Superior temporal gyrus (tissue), 1 donor: ENCODE data around the gene TIMM44.
"Not testable (repeated sequence)": the region's sequence is repeated elsewhere in the genome, so short reads cannot be mapped to it uniquely, and the experiment has no call there.

ENCODE experiments used
- DNase-seq: peaks from one replicate; pipeline ENCODE4 v3.0.0-alpha.2; 2016; ENCODE audit errors: extremely low spot score

The TIMM44 gene

DNA sequence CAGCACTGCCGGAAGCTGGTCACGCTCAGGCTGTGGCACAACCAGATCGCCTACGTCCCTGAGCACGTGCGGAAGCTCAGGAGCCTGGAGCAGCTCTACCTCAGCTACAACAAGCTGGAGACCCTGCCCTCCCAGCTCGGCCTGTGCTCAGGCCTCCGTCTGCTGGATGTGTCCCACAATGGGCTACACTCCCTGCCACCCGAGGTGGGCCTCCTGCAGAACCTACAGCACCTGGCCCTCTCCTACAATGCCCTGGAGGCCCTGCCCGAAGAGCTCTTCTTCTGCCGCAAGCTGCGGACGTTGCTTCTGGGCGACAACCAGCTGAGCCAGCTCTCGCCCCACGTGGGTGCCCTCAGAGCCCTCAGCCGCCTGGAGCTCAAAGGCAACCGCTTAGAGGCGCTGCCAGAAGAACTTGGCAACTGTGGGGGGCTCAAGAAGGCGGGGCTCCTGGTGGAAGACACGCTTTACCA is 43.0 kb downstream of the TIMM44 start:
- no peak for DNase-seq

DNA sequence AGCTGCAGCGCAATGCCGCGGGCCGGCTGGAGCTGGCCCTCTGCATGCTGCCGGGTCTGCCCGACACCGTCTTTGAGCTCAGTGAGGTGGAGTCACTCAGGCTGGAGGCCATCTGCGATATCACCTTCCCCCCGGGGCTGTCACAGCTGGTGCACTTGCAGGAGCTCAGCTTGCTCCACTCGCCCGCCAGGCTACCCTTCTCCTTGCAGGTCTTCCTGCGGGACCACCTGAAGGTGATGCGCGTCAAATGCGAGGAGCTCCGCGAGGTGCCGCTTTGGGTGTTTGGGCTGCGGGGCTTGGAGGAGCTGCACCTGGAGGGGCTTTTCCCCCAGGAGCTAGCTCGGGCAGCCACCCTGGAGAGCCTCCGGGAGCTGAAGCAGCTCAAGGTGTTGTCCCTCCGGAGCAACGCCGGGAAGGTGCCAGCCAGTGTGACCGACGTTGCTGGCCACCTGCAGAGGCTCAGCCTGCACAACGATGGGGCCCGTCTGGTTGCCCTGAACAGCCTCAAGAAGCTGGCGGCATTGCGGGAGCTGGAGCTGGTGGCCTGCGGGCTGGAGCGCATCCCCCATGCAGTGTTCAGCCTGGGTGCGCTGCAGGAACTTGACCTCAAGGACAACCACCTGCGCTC is 43.6 kb downstream of the TIMM44 start:
- DNase-seq = no peak

DNA sequence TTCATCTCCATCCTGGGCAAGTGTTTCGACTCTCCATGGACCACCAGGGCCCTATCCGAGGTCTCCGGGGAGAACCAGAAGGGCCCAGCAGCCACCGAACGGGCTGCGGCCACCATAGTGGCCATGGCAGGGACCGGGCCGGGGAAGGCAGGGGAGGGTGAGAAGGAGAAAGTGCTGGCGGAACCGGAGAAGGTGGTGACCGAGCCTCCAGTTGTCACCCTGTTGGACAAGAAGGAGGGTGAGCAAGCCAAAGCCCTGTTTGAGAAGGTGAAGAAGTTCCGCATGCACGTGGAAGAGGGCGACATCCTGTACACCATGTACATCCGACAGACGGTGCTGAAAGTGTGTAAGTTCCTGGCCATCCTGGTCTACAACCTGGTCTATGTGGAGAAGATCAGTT is 44.5 kb downstream of the TIMM44 start:
- no peak for DNase-seq

DNA sequence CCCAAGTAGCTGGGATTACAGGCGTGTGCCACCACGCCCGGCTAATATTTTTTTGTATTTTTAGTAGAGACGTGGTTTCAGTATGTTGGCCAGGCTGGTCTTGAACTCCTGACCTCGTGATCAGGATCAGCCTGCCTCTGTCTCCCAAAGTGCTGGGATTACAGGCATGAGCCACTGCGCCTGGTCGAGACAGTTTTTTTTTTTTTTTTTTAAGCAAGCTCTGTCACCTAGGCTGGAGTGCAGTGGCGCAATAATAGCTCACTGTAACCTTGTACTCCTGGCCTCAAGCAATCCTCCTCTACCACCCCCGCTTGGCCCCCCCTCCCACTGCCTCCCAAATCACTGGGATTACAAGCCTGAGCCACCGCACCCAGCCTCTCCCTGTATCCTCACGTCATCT is 46.2 kb downstream of the TIMM44 start:
- DNase-seq = no peak

DNA sequence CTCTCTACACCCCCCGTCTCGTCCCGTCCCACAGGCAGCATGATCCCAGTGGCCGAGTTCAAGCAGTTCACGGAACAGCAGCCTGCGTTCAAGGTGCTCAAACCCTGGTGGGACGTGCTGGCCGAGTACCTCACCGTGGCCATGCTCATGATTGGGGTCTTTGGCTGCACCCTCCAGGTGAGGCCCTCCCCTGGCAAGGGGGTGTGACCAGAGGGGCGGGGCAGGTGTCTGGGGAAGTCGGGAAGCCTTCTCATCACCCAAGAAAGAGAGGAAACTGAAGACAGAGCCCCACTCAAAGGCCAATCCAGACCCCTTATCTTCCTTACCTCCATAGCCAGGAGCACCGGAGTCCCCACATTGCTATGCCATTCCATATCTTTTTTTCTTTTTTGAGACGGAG is 47.9 kb downstream of the TIMM44 start:
- no peak for DNase-seq

DNA sequence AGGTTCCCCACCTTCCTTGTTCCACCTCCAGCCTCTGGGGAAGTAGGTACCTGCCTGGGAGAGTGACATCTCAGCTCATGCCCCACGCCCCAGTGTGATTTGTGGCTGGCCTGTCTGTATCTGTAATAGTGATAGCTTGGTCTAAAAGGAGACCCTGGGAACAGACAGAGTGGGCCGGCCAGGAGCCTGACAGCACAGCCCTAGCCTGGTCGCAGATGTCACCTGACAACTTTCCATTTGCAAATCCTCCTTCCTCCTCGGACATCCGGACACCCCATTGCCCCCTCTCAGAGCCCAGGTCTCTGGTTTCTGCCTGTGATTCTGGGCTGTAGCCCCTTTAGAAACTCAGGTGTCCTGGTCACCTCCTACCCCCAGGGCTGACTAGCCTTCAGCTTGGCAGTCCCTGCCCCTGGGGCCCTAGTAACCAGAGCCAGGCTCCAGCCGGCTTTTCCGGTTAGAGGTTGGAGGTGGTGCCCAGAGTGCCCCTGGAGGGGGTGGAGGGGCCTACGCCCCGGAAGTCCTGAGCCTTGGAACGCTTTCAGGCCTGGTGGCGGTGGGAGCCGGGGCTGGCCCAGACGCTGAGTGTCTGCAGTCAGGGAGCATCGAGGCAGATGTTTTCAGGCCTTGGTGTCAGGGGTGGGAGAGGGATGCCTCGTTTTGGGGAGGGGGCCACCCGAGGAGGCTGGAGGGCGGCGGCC is 48.7 kb downstream of the TIMM44 start:
- DNase-seq = no peak

DNA sequence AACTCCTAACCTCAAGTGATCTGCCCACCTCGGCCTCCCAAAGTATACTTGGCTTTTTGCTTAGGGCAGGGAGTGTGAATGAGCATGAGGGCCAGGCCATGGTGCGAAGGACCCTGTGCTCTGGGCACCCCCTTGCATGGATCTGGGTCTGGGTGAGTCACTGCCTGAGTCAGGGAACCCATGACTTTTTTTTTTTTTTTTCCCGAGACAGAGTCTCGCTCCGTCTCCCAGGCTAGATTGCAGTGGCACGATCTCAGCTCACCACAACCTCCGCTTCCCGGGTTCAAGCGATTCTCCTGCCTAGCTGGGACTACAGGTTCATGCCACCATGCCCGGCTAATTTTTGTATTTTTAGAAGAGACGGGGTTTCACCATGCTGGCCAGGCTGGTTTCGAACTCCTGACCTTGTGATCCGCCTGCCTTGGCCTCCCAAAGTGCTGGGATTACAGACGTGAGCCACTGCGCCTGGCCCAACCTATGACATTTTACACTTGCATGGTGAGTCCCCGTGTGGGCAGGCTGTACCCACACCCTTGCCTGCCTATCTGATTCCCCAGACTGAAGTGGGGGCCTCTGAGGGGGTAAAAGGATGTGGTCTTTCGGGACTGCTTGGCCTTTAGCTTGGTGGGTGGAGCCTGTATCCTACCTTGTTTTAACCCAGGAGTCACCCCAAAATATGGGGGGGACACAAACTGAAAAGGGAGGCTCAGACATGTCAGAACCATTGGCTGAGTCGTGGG is 49.9 kb downstream of the TIMM44 start:
- not testable (repeated sequence) for DNase-seq

DNA sequence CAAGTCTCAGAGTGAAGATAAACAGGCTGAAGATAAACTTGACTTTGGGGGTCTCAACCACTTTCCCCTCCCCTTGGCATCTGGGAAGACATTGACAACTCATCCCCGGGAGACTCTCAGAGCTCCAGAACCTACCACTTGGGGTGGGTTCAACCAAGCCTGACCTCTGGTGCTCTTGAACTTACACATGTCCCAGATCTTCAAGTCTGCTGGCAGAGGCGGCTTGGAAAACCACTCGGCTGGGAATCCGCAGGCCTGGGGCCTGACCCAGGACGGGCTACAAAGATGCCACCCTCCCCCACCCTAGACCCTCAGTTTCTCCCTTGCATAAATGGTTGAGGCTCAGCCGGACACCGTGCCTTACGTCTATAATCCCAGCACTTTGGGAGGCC is 54.6 kb downstream of the TIMM44 start:
- no peak for DNase-seq

DNA sequence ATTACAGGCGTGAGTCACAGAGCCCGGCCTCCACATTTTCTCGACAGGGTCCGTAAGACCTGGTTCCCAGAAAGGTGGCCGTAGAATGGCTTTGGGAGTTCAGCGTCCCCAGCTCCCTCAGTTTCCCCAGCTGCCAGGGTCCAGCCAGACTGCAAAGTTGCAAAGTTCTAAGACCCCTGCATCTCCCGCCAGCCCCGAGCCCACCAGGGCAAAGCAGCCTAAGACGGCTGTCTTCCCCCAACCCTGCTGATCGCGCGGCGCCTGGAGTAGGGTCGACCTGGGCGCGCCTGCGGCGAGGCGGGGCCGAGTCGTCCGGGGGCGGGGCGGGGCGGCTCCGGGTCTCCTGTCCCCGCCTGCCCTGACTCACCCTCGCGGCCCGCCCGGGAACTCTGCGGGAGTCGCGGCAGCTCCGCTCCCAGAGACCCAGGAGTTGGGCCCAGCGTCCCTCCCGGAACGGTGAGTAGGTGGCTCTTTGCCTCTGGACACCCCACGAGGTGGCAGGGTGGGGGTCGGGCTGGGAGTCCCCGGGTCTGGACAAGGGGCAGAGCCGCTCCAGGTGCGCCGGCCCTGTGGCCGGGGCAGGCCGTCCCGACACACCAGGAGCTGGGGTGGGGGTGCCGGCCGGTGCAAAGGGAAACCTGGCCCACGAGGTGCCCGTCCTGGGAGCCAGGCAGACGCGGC is 55.2 kb downstream of the TIMM44 start, which contains the start of gene LRRC8E:
Gene LRRC8E (plus strand): TSS at position 366 of the 681 bp plus-strand sequence. CDS start 7,094 bp downstream, outside the sequence.
- DNase-seq = no peak

DNA sequence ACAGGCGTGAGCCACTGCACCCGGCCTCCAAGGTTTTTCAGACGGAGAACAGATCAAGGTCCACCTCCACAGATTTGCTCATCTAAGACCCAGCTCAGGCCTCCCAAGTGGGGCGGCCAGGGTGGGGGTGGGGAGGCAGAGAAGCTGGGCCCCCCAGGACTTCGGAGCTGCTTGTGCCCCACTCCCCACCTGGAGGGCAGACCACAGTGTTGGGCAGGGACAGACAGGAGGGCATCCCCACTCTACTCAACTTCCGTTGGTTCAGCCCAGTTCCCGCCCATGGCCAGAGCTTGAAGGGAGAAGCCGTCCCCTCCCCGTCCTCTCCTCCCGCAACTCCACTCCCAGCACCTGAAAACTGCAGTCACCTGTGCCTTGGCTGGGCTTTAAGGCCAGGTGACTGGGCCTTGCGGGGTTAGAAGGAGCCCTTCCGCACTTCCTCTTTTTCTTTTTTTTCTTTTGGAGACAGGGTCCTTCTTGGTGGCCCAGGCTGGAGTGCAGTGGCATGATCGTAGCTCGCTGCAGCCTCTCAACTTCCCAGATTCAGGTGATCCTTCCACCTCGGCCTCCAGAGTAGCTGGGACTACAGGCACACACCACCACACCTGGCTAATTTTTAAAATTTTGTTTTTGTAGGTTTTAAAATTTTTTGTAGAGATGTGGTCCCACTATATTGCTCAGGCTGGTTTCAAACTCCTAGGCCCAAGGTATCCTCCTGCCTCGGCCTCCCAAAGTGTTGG is 55.9 kb downstream of the TIMM44 start:
- no peak for DNase-seq

DNA sequence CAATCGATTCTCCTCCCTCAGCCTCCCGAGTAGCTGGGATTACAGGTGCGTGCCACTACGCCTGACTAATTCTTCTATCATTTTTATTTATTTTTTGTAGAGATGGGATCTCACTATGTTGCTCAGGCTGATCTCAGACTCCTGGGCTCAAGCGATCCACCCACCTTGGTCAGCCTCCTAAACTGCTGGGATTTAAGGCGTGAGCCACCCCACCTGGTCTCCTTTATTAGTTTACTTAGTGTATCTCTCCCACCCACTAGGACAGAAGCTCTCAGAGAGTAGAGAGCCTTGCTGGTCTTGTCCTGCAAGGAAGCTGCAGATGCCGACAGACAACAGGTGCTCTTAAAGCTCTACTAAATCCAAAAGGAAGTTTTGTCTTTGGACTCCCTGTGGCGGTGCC is 57.6 kb downstream of the TIMM44 start:
- no peak for DNase-seq

DNA sequence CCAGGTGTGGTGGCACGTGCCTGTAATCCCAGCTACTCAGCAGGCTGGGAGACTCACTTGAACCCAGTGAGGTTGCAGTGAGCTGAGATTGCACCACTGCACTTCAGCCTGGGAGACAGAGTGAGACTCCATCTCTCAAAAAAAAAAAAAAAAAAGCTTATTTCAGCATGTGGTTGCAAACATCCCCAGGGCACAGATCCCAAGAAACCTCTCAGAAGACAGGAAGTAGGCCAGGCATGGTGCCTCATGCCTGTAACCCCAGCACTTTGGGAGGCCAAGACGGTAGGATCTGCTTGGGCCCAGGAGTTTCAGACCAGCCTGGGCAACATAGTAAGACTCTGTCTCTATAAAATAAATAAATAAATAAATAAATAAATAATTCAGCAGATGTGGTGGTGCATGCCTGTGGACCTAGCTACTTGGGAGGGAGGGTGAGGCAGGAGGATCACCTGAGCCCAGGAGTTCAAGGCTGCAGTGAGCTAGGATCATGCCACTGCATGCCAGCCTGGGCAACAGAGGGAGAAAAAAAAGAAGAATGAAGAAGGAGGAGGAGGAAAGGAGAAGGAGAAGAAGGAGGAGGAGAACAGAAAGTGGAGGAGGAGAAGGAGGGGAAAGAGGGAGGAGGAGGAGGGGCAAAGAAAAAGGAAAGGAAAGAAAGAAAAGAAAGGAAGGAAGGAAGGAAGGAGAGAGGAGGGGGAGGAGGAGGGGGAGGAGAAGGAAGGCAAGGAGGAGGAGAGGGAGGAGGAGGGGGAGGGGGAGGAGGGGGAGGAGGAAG is 59.5 kb downstream of the TIMM44 start:
- DNase-seq = no peak

DNA sequence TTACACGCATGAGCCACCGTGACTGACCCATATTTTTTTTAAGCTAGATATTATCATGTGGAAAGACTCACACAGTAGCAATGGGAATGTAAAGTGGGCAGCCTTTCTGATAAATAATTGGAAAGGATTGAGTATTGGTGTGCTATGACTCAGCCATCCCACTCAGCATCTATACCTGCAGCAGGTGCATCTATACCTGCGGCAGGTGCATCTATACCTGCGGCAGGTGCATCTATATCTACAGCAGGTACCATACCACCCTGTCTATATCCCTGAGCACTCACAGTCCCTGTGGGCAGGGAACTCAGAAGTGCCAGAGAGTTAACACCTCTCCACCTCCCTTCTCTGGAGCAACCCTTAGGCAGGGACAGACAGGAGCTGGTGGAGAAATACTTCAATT is 60.4 kb downstream of the TIMM44 start:
- no peak for DNase-seq

DNA sequence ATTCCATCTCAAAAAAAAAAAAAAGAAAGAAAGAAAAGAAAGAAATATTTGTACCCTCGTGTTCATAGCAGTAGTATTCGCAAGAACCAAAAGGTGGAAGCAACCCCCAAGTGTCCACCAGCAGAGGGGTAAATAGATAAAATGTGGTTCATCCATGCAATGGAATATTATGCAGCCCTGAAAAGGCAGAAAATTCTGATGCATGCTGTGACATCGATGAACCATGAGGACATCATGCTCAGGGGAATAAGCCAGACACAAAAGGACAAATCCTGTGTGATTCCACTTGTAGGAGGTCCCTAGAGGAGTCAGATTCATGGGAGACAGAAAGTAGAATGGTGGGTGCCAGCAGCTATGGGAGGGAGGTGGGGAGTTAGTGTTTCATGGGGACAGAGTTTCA is 61.6 kb downstream of the TIMM44 start:
- no peak for DNase-seq

DNA sequence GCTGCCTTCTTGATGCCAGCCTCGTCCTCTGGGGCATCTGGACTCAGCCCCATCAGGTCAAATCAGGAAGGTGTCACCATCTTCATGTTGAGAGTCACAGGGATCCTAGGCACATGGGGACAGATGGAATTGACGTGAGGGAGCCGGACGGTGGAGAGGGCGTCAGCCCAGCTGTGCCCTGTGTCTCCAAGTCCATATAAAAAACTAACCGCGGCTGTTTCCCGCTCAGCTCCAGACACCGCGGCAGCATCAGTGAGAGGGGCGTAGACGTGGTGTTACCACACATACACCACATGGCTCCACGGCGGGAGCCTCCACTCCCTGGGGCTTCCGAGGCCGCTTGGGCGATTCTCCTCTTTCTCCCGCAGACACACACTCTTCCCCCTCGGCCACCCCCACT is 63.6 kb downstream of the TIMM44 start:
- DNase-seq = no peak

DNA sequence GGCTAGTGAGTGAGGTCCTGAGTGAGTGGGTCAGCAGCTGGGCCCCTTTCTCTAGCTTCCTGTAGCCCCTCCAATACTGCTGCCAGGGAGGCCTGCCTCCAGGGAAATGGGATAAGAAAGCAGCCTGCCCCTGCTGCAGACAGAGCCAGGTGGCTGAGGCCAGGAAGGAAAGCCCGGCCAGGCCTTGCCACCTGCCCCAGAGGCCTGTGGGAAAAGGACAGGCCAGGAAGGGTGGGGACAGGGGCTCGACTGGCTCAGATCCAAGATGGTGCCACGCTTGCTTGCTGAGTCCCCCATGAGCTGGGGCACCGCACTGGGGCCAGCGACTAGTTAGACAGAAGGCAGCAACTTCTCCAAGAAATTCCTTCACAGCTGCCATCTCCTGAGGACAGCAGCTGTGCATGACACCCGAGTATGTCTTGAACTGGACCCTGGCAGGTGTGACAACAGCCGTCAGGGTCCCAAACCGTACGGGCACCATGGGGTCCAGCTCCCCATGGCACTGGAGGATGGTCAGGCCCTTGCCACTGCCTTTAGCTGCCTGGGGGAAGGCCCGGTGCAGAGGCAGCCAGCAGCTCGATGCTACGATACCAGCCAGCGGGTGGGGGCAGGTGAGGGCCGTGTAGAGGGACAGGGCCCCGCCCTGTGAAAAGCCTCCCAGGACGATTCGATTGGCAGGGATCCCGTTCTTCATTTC is 64.2 kb downstream of the TIMM44 start:
- no peak for DNase-seq

DNA sequence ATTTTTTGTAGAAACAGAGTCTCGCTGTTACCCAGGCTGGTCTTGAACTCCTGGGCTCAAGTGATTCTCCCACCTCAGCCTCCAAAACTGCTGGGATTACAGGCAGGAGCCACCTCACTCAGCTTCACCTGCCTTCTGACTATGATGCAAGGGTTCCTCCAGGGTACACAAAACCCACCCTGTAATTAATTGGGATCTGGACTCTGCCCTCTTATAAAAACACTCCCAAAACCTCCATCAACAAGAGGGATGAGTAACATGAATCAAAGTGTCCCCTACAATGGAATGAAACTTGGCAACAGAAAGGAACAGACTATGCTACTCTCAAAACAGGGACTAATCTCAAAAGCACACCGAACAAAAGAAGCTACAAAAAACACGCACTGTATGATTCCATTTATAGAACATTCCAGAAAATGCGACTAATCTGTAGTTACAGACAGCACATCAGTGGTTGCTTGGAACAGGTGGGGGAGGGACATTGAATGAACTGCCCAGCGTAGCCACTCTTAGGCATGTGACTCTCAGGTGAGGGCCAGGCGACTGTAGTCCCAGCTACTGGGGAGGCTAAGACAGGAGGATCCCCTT is 66.1 kb downstream of the TIMM44 start:
- DNase-seq = no peak
